Thyroid gland (tissue), 4 donors: ENCODE results near the gene MGST1. TPM values are rescaled to one million over a fixed set of nuclear protein-coding genes. Genes with fewer than 3 reads are reported as not detected.

Source experiments
- DNase-seq, 2 donors: peaks; one replicate each; pipeline ENCODE4 v3.0.0-alpha.2; 2019
- H3K27ac ChIP-seq, 3 donors: fragments of 200-600 bp; sonication (generic); 1 replicate in 2 of 3; 2 replicates in 1 of 3; pipeline ENCODE4 v1.5.1; 2016 to 2019; ENCODE audit warnings: mild to moderate bottlenecking in 1 of 3, moderate library complexity in 1 of 3
- H3K27me3 ChIP-seq: fragments of 200-600 bp; sonication (generic); one replicate; pipeline ENCODE4 v1.5.1; 2019
- H3K36me3 ChIP-seq, 2 donors: fragments of 200-600 bp; sonication (generic); one replicate each; pipeline ENCODE4 v1.5.1; 2016 to 2019
- H3K4me1 ChIP-seq, 2 donors: fragments of 200-600 bp; sonication (generic); one replicate each; pipeline ENCODE4 v1.5.1; 2017 to 2019
- H3K4me3 ChIP-seq, 3 donors: fragments of 200-600 bp; sonication (generic); replicated peaks in 1 of 3; 1 replicate in 2 of 3; 2 replicates in 1 of 3; pipeline ENCODE4 v1.5.1; 2016; ENCODE audit warnings: mild to moderate bottlenecking in 1 of 3
- H3K9me3 ChIP-seq: fragments of 200-600 bp; sonication (generic); one replicate; pipeline ENCODE4 v1.5.1; 2017
- POLR2A ChIP-seq, 2 donors: fragments of 450-650 bp; IDR thresholded peaks; one replicate each; pipeline ENCODE4 v1.6.1; 2017; ENCODE audit warnings: antibody characterized with exemption in 2 of 2, mild to moderate bottlenecking in 2 of 2, moderate library complexity in 1 of 2
- WGBS, 2 donors: methylation state at CpG; one replicate each; pipeline ENCODE4 v1.1.5; 2017; 5-methylcytosine and 5-hydroxymethylcytosine counted together
- intact Hi-C: fragments of 100-400 bp; cut with DNase I; formaldehyde crosslinking; loops from one replicate; pipeline ENCODE4 v1.15.1; 2023
- total RNA-seq, 4 donors: library from RNA; depleted of rRNA; stranded (reverse); fragments of >200 nt; gene quantifications; one replicate each; pipeline ENCODE4 v1.2.3, GENCODE V29; 2016
- TF ChIP-seq, protein P1 (sequence below), 6 experiments: fragments of 200-600 bp in 3 of 6; fragments of 450-650 bp in 3 of 6; sonication (generic) in 3 of 6; IDR thresholded peaks; one replicate each; pipeline ENCODE4 v1.5.1; 2016 to 2019; ENCODE audit warnings: antibody characterized with exemption in 6 of 6, mild to moderate bottlenecking in 2 of 6, inconsistent platforms in 1 of 6, moderate library complexity in 1 of 6

Gene MGST1
- total RNA-seq, 4 donors from 2014 or later = 454 to 666 (median 594) TPM

GRCh38 chr12:16307856-16308475 lies 39.5 kb upstream of the MGST1 start:
- 73% methylated on average over 3 of the region's 3 CpGs for WGBS, 2 donors
- no peaks in the 10 kb centered on the region for H3K27me3 ChIP-seq
- H3K4me3 ChIP-seq = no peak overlapping the region
- DNase-seq = no peak
- no peaks in the 10 kb centered on the region for H3K4me1 ChIP-seq
- intact Hi-C loops = no loop called here
- TF ChIP-seq POLR2A (IDR thresholded peaks at IDR 0.05) = no peak
- TF ChIP-seq, protein P1, sequence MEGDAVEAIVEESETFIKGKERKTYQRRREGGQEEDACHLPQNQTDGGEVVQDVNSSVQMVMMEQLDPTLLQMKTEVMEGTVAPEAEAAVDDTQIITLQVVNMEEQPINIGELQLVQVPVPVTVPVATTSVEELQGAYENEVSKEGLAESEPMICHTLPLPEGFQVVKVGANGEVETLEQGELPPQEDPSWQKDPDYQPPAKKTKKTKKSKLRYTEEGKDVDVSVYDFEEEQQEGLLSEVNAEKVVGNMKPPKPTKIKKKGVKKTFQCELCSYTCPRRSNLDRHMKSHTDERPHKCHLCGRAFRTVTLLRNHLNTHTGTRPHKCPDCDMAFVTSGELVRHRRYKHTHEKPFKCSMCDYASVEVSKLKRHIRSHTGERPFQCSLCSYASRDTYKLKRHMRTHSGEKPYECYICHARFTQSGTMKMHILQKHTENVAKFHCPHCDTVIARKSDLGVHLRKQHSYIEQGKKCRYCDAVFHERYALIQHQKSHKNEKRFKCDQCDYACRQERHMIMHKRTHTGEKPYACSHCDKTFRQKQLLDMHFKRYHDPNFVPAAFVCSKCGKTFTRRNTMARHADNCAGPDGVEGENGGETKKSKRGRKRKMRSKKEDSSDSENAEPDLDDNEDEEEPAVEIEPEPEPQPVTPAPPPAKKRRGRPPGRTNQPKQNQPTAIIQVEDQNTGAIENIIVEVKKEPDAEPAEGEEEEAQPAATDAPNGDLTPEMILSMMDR (IDR thresholded peaks at IDR 0.05) = no peak
- no peaks in the 10 kb centered on the region for H3K36me3 ChIP-seq
- no peak overlapping the region for H3K27ac ChIP-seq
- no peaks in the 10 kb centered on the region for H3K9me3 ChIP-seq

DNA sequence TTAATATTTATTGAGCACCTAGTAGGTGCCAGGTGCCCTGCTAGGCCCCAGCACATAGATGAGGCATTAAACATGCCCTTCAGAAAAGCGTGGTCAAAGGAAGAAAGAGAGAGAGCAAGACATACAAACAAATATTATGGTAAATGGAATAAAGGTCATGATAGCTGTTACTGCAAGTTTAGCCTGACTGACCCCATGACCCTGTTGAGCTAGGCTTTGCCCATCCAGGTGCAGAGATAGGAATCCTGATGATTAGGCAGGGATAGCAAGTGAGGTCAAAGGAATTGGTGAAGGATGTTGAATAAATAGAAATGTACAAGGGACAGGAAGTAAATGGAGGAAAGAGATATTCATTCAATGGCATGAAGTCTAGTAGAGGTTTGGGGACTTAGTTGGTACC lies 36.5 kb upstream of the MGST1 start:
- no peak for DNase-seq
- Histone ChIP-seq H3K27ac (no peak overlapping the region), H3K4me1 (no peaks in the 10 kb centered on the region), H3K36me3 (no peaks in the 10 kb centered on the region), H3K4me3 (no peak overlapping the region), H3K9me3 (no peaks in the 10 kb centered on the region), H3K27me3 (no peaks in the 10 kb centered on the region)
- no peak for TF ChIP-seq POLR2A (IDR thresholded peaks at IDR 0.05)
- TF ChIP-seq, protein P1 (IDR thresholded peaks at IDR 0.05) = no peak
- WGBS, 2 donors = 74 to 78% methylated on average over 1 of the region's 1 CpG
- intact Hi-C loops = no loop called here

DNA sequence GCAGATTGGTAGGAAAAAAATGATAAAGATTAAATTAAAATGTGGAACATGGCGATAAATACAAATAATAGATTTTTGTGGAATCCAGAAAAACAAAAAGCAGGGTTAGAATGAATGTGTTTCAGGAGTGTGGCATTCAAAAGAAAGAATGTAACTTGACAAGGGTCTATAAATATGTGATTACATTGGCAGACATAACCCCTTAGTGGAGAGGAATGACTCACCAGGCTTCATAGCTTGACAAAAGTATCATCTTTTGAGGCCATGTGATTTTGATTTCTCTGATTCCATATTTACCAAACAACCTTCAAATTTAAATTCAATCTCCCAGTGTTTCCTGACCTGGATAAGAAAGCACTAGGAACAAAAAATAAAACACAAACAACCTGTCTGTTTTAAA lies 24.4 kb upstream of the MGST1 start:
- Histone ChIP-seq H3K4me3 (no peak overlapping the region), H3K36me3 (no peaks in the 10 kb centered on the region), H3K27me3 (no peaks in the 10 kb centered on the region), H3K27ac (no peak overlapping the region), H3K4me1 (no peaks in the 10 kb centered on the region), H3K9me3 (no peaks in the 10 kb centered on the region)
- TF ChIP-seq, protein P1 (IDR thresholded peaks at IDR 0.05) = no peak
- TF ChIP-seq POLR2A (IDR thresholded peaks at IDR 0.05) = no peak
- 92 to 100% methylated on average over 1 of the region's 1 CpG for WGBS, 2 donors
- intact Hi-C loops = no loop called here
- DNase-seq = no peak

DNA sequence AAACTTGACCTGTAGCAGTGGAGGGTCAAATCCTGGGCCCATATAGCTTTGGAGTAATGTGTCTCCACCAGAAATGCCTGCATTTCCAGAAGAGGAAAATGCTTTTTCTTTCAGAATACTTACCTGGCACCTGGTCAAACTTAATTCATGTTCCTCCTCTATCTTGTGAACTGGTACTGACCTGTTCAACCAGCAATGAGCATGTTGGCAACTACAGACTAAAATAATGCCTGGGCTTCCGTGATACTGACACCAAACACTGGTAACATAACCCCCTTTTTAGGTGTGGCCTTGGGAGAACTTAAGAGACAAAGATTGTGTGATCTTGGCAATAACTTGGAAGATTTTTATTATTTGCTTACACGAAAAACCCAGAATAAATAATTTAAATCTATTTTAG lies 23.8 kb upstream of the MGST1 start:
- no peaks in the 10 kb centered on the region for H3K27me3 ChIP-seq
- 70 to 82% methylated on average over 2 of the region's 2 CpGs for WGBS, 2 donors
- H3K9me3 ChIP-seq = no peaks in the 10 kb centered on the region
- no peak overlapping the region for H3K4me3 ChIP-seq
- DNase-seq = no peak
- TF ChIP-seq, protein P1 (IDR thresholded peaks at IDR 0.05) = no peak
- TF ChIP-seq POLR2A (IDR thresholded peaks at IDR 0.05) = no peak
- no peaks in the 10 kb centered on the region for H3K4me1 ChIP-seq
- intact Hi-C loops = no loop called here
- no peak overlapping the region for H3K27ac ChIP-seq
- no peaks in the 10 kb centered on the region for H3K36me3 ChIP-seq

DNA sequence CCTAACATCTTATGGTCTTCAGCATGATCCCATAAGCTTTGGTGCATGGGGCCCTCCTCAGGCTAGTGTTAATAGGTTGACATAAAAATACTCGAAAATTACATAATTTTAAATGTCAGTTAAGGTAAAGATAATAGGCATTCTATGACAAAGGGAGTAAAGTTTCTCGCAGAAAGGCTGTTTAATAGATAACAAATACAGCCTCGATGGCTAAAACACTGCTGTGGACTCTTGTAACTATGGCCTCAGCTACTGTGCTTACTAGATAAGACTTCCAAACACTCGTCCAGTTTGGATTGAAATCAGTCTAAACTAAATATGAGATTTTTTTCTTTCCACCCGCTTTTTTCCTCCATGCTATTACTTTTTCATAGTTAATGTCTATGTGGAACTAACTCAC lies 23.2 kb upstream of the MGST1 start:
- H3K4me3 ChIP-seq = no peak overlapping the region
- H3K36me3 ChIP-seq = no peaks in the 10 kb centered on the region
- no peak for TF ChIP-seq POLR2A (IDR thresholded peaks at IDR 0.05)
- TF ChIP-seq, protein P1 (IDR thresholded peaks at IDR 0.05) = no peak
- no peak for DNase-seq
- no peak overlapping the region for H3K27ac ChIP-seq
- H3K4me1 ChIP-seq = no peaks in the 10 kb centered on the region
- intact Hi-C loops = no loop called here
- no peaks in the 10 kb centered on the region for H3K27me3 ChIP-seq
- 81% methylated on average over 5 of the region's 5 CpGs for WGBS, 2 donors
- H3K9me3 ChIP-seq = no peaks in the 10 kb centered on the region
